IMR-90 (cell line): ENCODE results near the gene WNT7A. TPM values are rescaled to one million over a fixed set of nuclear protein-coding genes. Genes with fewer than 3 reads are reported as not detected.

Experiments
- ATAC-seq: fragments of 200-7000 bp; cut with Tn5 transposase; 2 replicates; pipeline ENCODE4 v1.9.1; 2020; ENCODE audit warnings: low read depth, mild to moderate bottlenecking, moderate library complexity
- BruUV-seq: library from RNA; stranded (reverse); fragments of 400-500 nt; replicated peaks from 2 replicates; lab custom pipeline; 2021; lab: Mats Ljungman, UMichigan
- CTCF ChIA-PET: fragments of 300-600 bp; formaldehyde crosslinking; extraction: SDS; loops from one replicate; lab custom pipeline; 2021; ENCODE audit warnings: antibody characterized with exemption; lab: Yijun Ruan, JAX
- POLR2A ChIA-PET: fragments of 300-600 bp; sonication (Branson Sonifier 250); formaldehyde crosslinking; loops from one replicate; lab custom pipeline; 2022; ENCODE audit warnings: antibody characterized with exemption; ENCODE audit not compliant: unreplicated experiment; lab: Charles Lee
- DNase-seq: peaks from one replicate; pipeline ENCODE4 v3.0.0; 2013
- H2AFZ ChIP-seq: replicated peaks from 2 replicates; pipeline ENCODE3; 2013; ENCODE audit warnings: low read length, mild to moderate bottlenecking; ENCODE audit not compliant: poor library complexity
- H2AK5ac ChIP-seq: 2 replicates; pipeline ENCODE4 v1.6.1; 2013; ENCODE audit warnings: low read depth, low read length, inconsistent platforms
- H2AK9ac ChIP-seq: replicated peaks from 2 replicates; pipeline ENCODE3; 2013; ENCODE audit warnings: mild to moderate bottlenecking, low read depth, low read length, moderate library complexity; ENCODE audit not compliant: poor library complexity
- H2BK120ac ChIP-seq: 2 replicates; pipeline ENCODE4 v1.6.1; 2013; ENCODE audit warnings: low read depth, low read length, inconsistent platforms
- H2BK15ac ChIP-seq: 3 replicates; pipeline ENCODE4 v1.6.1; 2013; ENCODE audit warnings: low read depth, low read length, inconsistent platforms
- H2BK20ac ChIP-seq: 2 replicates; pipeline ENCODE4 v1.6.1; 2013; ENCODE audit warnings: low read depth, mild to moderate bottlenecking, inconsistent platforms, low read length, moderate library complexity
- H2BK5ac ChIP-seq: 2 replicates; pipeline ENCODE4 v1.6.1; 2013; ENCODE audit warnings: mild to moderate bottlenecking, low read depth, low read length, inconsistent platforms; ENCODE audit not compliant: poor library complexity, severe bottlenecking
- H3K14ac ChIP-seq: replicated peaks from 2 replicates; pipeline ENCODE4 v1.6.1; 2013; ENCODE audit warnings: low read depth, low read length, inconsistent platforms
- H3K18ac ChIP-seq: 2 replicates; pipeline ENCODE4 v1.6.1; 2013; ENCODE audit warnings: low read depth, low read length, control low read depth
- H3K23ac ChIP-seq: 2 replicates; pipeline ENCODE4 v1.6.1; 2013; ENCODE audit warnings: low read depth, low read length, inconsistent platforms
- H3K27ac ChIP-seq: 2 replicates; pipeline ENCODE4 v1.5.1; 2013; ENCODE audit warnings: mild to moderate bottlenecking, control low read depth, low read length; ENCODE audit not compliant: insufficient read depth
- H3K27me3 ChIP-seq: 2 replicates; pipeline ENCODE4 v1.6.1; 2013; ENCODE audit warnings: low read length; ENCODE audit not compliant: control insufficient read depth, insufficient read depth
- H3K36me3 ChIP-seq: 2 replicates; pipeline ENCODE4 v1.6.1; 2013; ENCODE audit warnings: low read length, mixed read lengths; ENCODE audit not compliant: control insufficient read depth, insufficient read depth
- H3K4ac ChIP-seq: 2 replicates; pipeline ENCODE4 v1.6.1; 2013; ENCODE audit warnings: low read depth, low read length, inconsistent platforms
- H3K4me1 ChIP-seq: 2 replicates; pipeline ENCODE4 v1.6.1; 2013; ENCODE audit warnings: low read length, mixed read lengths; ENCODE audit not compliant: control insufficient read depth, insufficient read depth
- H3K4me2 ChIP-seq: 2 replicates; pipeline ENCODE4 v1.6.1; 2013; ENCODE audit warnings: low read depth, mild to moderate bottlenecking, control low read depth, low read length, moderate library complexity
- H3K4me3 ChIP-seq: 2 replicates; pipeline ENCODE4 v1.5.1; 2013; ENCODE audit warnings: low read depth, mild to moderate bottlenecking, control low read depth, low read length, moderate library complexity; ENCODE audit not compliant: insufficient read depth
- H3K56ac ChIP-seq: 2 replicates; pipeline ENCODE4 v1.6.1; 2013; ENCODE audit warnings: low read length, inconsistent platforms; ENCODE audit not compliant: insufficient read depth; ENCODE audit errors: extremely low read depth
- H3K79me1 ChIP-seq, 2 experiments: 2 replicates each; pipeline ENCODE4 v1.6.1; 2013; ENCODE audit warnings: low read length in 2 of 2, inconsistent platforms in 1 of 2, low read depth in 1 of 2
- H3K9ac ChIP-seq: 2 replicates; pipeline ENCODE4 v1.6.1; 2013; ENCODE audit warnings: low read depth, low read length, control low read depth
- H3K9me1 ChIP-seq: 2 replicates; pipeline ENCODE4 v1.6.1; 2013; ENCODE audit warnings: low read length, inconsistent platforms; ENCODE audit not compliant: insufficient read depth
- H3K9me3 ChIP-seq: 2 replicates; pipeline ENCODE4 v1.6.1; 2013; ENCODE audit warnings: low read length; ENCODE audit not compliant: control insufficient read depth, insufficient read depth
- H4K20me1 ChIP-seq: 2 replicates; pipeline ENCODE4 v1.6.1; 2013; ENCODE audit warnings: low read length, inconsistent platforms; ENCODE audit not compliant: insufficient read depth
- H4K5ac ChIP-seq: 2 replicates; pipeline ENCODE4 v1.6.1; 2013; ENCODE audit warnings: mild to moderate bottlenecking, low read depth, low read length, control low read depth
- H4K8ac ChIP-seq, 2 experiments: 2 replicates each; pipeline ENCODE4 v1.6.1; 2013; ENCODE audit warnings: low read depth in 2 of 2, low read length in 2 of 2, control low read depth in 1 of 2, inconsistent platforms in 1 of 2
- H4K91ac ChIP-seq: 2 replicates; pipeline ENCODE4 v1.6.1; 2013; ENCODE audit warnings: low read depth, low read length, inconsistent platforms; ENCODE audit not compliant: insufficient read depth
- BHLHE40 ChIP-seq: fragments of 150-350 bp; IDR thresholded peaks from 2 replicates; pipeline ENCODE4 v1.6.1; 2016; ENCODE audit warnings: mild to moderate bottlenecking, low read depth, low read length
- CEBPB ChIP-seq: IDR thresholded peaks from 2 replicates; pipeline ENCODE4 v1.6.1; 2012; ENCODE audit warnings: low read depth, low read length, improper control_type of control experiment
- CHD1 ChIP-seq: IDR thresholded peaks from 2 replicates; pipeline ENCODE4 v1.6.1; 2012; ENCODE audit warnings: low read depth, low read length, improper control_type of control experiment
- CTCF ChIP-seq: conservative IDR thresholded peaks from 2 replicates; pipeline ENCODE4 v1.5.1; 2012; ENCODE audit warnings: mild to moderate bottlenecking, low read depth, low read length, improper control_type of control experiment
- MAFK ChIP-seq: IDR thresholded peaks from 2 replicates; pipeline ENCODE4 v1.6.1; 2012; ENCODE audit warnings: low read depth, low read length, improper control_type of control experiment
- MAZ ChIP-seq: IDR thresholded peaks from 2 replicates; pipeline ENCODE4 v1.6.1; 2012; ENCODE audit warnings: low read depth, mild to moderate bottlenecking, low read length, improper control_type of control experiment, moderate library complexity, borderline replicate concordance
- MXI1 ChIP-seq: IDR thresholded peaks from 2 replicates; pipeline ENCODE4 v1.6.1; 2012; ENCODE audit warnings: low read depth, mild to moderate bottlenecking, low read length, moderate library complexity, borderline replicate concordance
- NFE2L2 ChIP-seq: fragments of 150-350 bp; IDR thresholded peaks from 2 replicates; pipeline ENCODE4 v1.6.1; 2016; ENCODE audit warnings: low read depth, mild to moderate bottlenecking, low read length
- POLR2A ChIP-seq: IDR thresholded peaks from 2 replicates; pipeline ENCODE4 v1.6.1; 2012; ENCODE audit warnings: mild to moderate bottlenecking, low read depth, low read length
- RCOR1 ChIP-seq: IDR thresholded peaks from 2 replicates; pipeline ENCODE4 v1.6.1; 2012; ENCODE audit warnings: mild to moderate bottlenecking, low read length, improper control_type of control experiment; ENCODE audit not compliant: insufficient replicate concordance
- RFX5 ChIP-seq: IDR thresholded peaks from 2 replicates; pipeline ENCODE4 v1.8.0; 2012; ENCODE audit warnings: low read depth, mild to moderate bottlenecking, low read length, moderate library complexity
- SMC3 ChIP-seq: fragments of 150-350 bp; IDR thresholded peaks from 2 replicates; pipeline ENCODE4 v1.6.1; 2016; ENCODE audit warnings: low read depth, mild to moderate bottlenecking, antibody characterized with exemption, low read length, moderate library complexity
- WGBS, 2 experiments: methylation state at CpG; one replicate each; pipeline versions ENCODE4 v1.1.5 to v1.1.7; 2013; ENCODE audit warnings: missing lambda C conversion rate in 2 of 2; ENCODE audit not compliant: insufficient read length in 1 of 2; ENCODE audit errors: extremely low coverage in 2 of 2; 5-methylcytosine and 5-hydroxymethylcytosine counted together
- dilution Hi-C: fragments of 300-500 bp; cut with HindIII; formaldehyde crosslinking; loops from one replicate; pipeline ENCODE4 v1.14.3; 2018; ENCODE audit warnings: low sequenced_read_pairs; ENCODE audit not compliant: unreplicated experiment
- in situ Hi-C: fragments of 300-500 bp; cut with MboI; formaldehyde crosslinking; loops from 3 replicates; pipeline ENCODE4 v1.14.3; 2019; ENCODE audit warnings: low sequenced_read_pairs, inconsistent platforms, mixed read lengths
- intact Hi-C: fragments of 100-400 bp; cut with micrococcal nuclease; formaldehyde crosslinking; loops from 2 replicates; pipeline ENCODE4 v1.10.0; 2022
- polyA plus RNA-seq, 3 experiments: library from polyadenylated mRNA; depleted of rRNA; stranded (reverse); fragments of >200 nt; gene quantifications; 2 replicates each; pipeline ENCODE4 v1.2.3, GENCODE V29; 2012; ENCODE audit warnings: low replicate concordance in 1 of 3
- total RNA-seq: library from RNA; depleted of rRNA; stranded (reverse); fragments of >200 nt; gene quantifications from 2 replicates; pipeline ENCODE4 v1.2.3, GENCODE V29; 2012
- TF ChIP-seq, protein P1 (sequence below): fragments of 150-350 bp; IDR thresholded peaks from 2 replicates; pipeline ENCODE4 v1.6.1; 2017; ENCODE audit warnings: mild to moderate bottlenecking, antibody characterized with exemption, low read length, low read depth

Gene WNT7A
- total and polyA plus RNA-seq, 2 of the 4 experiments (the other 2 are of a cell fraction): not detected

- no peak for TF ChIP-seq RCOR1
Observed at GRCh38 chr3:13801361-13802204, 78.3 kb downstream of the WNT7A start (continued).

DNA sequence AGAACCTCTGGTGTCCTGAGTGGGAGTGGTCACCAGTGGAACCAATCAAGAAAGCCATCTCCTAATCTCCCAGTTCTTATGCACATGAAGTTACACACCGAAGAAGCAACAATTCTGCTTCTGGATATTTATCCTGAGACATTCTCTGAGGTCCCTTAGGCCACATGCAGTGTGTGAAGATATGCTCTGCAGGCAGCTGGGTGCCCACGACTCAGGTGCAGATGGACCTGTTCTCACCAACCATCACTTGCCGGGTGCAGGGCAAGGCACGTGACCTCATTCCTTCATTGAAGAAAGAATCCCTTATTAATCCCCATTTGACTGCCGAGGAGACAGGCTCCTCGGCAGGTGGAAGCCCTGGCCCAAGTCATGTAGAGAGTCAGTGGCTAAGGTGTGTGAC is 79.8 kb downstream of the WNT7A start:
- H2AK5ac ChIP-seq: no peak overlapping the region
- no peak overlapping the region for H2AFZ ChIP-seq
- H4K5ac ChIP-seq: no peak overlapping the region
- no peak overlapping the region for H3K27ac ChIP-seq
- no peaks in the 10 kb centered on the region for H3K9me1 ChIP-seq
- no peaks in the 10 kb centered on the region for H4K20me1 ChIP-seq
- H3K4me2 ChIP-seq: no peak overlapping the region
- in situ Hi-C loops: no loop called here
- H3K9ac ChIP-seq: no peak overlapping the region
- POLR2A ChIA-PET: no interaction called here
- ATAC-seq (no peak), DNase-seq (no peak)
- no peak overlapping the region for H2BK20ac ChIP-seq
- no peak overlapping the region for H4K91ac ChIP-seq
- H3K4me3 ChIP-seq: no peak overlapping the region
- WGBS, 2 experiments: no CpG with 5 or more reads among the region's 6 CpGs
- no peak overlapping the region for H2BK15ac ChIP-seq
- H3K79me1 ChIP-seq: no peaks in the 10 kb centered on the region
- dilution Hi-C loops: no loop called here
- no peak overlapping the region for H2AK9ac ChIP-seq
- H3K9me3 ChIP-seq: peaks cover 11% of the 10 kb centered on the region; the same call in 1 of the 2 replicates
- TF ChIP-seq CTCF (no peak), POLR2A (no peak), CHD1 (no peak), MXI1 (no peak), MAFK (no peak), CEBPB (no peak), NFE2L2 (no peak), SMC3 (no peak), RCOR1 (no peak), MAZ (no peak), BHLHE40 (no peak), RFX5 (no peak)
- TF ChIP-seq, protein P1, sequence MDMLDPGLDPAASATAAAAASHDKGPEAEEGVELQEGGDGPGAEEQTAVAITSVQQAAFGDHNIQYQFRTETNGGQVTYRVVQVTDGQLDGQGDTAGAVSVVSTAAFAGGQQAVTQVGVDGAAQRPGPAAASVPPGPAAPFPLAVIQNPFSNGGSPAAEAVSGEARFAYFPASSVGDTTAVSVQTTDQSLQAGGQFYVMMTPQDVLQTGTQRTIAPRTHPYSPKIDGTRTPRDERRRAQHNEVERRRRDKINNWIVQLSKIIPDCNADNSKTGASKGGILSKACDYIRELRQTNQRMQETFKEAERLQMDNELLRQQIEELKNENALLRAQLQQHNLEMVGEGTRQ: no peak
- no peaks in the 10 kb centered on the region for H3K36me3 ChIP-seq
- no peak overlapping the region for H4K8ac ChIP-seq
- H3K23ac ChIP-seq: no peak overlapping the region
- no peaks in the 10 kb centered on the region for H3K4me1 ChIP-seq
- no peak overlapping the region for H3K4ac ChIP-seq
- no peak overlapping the region for H2BK5ac ChIP-seq
- intact Hi-C loops: no loop called here
- no peak overlapping the region for H3K14ac ChIP-seq
- no peak overlapping the region for H3K56ac ChIP-seq
- no TSS peak for BruUV-seq
- H2BK120ac ChIP-seq: no peak overlapping the region
- H3K18ac ChIP-seq: no peak overlapping the region
- no peaks in the 10 kb centered on the region for H3K27me3 ChIP-seq
- CTCF ChIA-PET: no interaction called here
